Epithelial cell of proximal tubule (primary cell): ENCODE measurements around the gene LRFN3. TPM values are rescaled to one million over a fixed set of nuclear protein-coding genes. Genes with fewer than 3 reads are reported as not detected.

Source experiments
- DNase-seq: peaks from one replicate; pipeline ENCODE4 v3.0.0-alpha.2; 2011; ENCODE audit warnings: low read depth
- H3K4me3 ChIP-seq: 2 replicates; pipeline ENCODE4 v1.5.1; 2011; ENCODE audit warnings: low read depth, mild to moderate bottlenecking, low read length
- total RNA-seq: library from RNA; depleted of rRNA; stranded (reverse); fragments of >200 nt; gene quantifications from 2 replicates; pipeline ENCODE4 v1.2.3, GENCODE V29; 2015
- TF ChIP-seq, protein P1 (sequence below): conservative IDR thresholded peaks from 2 replicates; pipeline ENCODE4 v1.5.1; 2012; ENCODE audit warnings: low read depth, mild to moderate bottlenecking, low read length

Gene LRFN3
- total RNA-seq, 1 donor from 2014 or later, result 12.7 TPM

DNA sequence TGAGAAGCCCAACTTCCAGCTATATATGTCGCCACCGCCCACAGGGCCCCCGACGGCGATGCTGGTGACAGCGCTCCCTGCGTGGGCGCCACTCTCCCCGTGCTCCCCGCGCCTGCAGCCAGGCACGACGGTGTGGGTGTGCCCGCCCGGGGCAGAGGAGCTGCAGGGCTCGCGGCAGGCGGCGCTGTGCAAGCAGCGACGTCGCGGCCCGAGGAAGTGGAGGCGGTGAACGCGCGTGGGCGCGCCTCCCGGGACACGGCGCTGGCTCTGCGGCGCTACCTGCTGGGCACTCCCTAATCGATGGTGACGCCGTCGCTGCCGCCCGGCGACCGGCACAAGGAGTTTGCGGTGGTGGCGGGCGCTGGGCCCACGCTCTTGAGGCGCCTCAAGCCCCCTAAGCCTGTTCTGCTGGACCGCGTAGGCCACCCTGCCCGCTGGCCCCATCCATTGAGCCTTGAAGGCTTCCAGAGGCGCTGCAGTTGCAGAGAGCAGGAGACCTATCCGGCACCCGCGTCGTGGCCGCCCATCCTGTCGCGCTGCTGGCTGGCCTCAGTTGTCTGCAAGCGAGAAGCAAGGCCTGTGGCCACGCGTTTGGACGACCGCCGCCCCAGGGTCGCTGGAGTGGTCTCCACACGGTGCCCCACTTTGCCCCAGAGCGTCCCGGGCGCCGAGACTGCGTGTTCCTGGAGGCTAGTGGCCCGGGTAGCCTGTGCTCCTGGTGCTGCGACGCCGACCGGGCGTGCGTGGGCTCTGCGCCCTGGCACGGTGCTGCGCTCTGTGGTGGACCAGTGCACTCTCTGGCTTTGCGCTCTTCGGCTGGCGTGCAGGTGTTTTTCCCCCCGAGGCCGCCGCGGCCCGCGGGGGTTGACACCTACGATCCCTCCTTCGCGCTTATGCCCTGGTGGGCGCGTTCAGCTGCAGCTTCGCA, 23.1 kb downstream of the LRFN3 start:
- TF ChIP-seq, protein P1, sequence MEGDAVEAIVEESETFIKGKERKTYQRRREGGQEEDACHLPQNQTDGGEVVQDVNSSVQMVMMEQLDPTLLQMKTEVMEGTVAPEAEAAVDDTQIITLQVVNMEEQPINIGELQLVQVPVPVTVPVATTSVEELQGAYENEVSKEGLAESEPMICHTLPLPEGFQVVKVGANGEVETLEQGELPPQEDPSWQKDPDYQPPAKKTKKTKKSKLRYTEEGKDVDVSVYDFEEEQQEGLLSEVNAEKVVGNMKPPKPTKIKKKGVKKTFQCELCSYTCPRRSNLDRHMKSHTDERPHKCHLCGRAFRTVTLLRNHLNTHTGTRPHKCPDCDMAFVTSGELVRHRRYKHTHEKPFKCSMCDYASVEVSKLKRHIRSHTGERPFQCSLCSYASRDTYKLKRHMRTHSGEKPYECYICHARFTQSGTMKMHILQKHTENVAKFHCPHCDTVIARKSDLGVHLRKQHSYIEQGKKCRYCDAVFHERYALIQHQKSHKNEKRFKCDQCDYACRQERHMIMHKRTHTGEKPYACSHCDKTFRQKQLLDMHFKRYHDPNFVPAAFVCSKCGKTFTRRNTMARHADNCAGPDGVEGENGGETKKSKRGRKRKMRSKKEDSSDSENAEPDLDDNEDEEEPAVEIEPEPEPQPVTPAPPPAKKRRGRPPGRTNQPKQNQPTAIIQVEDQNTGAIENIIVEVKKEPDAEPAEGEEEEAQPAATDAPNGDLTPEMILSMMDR, result no peak
- H3K4me3 ChIP-seq, result no peak overlapping the region
- no peak for DNase-seq

DNA sequence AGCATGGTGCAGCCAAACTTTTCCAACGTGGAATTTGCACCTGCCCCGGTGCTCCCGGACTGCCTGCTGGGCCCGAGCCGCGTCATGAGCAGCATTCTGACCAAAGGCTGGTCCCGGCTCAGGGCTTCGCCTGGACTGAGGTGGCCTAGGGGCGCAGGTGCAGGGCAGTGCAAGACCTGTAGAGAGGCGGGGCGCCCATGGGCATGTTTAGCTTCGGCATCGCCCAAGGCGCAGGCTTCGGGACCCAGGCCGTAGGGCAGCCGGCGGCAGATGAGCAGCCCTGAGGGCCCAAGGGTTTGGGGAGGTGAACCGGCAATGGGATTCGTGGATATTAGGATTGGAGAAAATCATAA, 23.8 kb downstream of the LRFN3 start:
- TF ChIP-seq, protein P1, result no peak
- DNase-seq, result no peak
- no peak overlapping the region for H3K4me3 ChIP-seq

DNA sequence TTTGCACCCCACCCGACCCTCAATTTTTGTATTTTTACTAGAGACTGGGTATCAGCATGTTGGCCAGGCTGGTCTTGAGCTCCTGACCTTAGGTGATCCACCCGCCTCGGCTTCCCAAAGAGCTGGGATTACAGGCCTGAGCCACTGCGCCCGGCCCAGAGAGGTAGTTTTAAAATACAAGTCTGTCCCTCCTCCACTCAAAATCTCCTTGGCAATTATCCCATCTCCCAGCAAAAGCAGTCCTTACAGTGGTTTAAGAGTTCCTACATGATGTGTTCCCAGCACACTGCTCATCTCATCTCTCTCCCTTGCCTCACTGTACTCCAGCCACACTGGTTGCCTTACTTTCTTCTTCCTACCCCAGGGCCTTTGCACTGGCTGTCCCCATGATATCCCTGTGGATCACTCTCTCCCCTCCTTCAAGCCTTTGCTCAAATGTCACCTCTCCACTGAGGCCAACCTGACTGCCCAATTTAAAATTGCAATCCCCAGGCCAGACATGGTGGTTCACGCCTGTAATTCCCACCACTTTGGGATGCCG, 24.3 kb downstream of the LRFN3 start:
- TF ChIP-seq, protein P1, result no peak
- DNase-seq, result no peak
- H3K4me3 ChIP-seq, result no peak overlapping the region

DNA sequence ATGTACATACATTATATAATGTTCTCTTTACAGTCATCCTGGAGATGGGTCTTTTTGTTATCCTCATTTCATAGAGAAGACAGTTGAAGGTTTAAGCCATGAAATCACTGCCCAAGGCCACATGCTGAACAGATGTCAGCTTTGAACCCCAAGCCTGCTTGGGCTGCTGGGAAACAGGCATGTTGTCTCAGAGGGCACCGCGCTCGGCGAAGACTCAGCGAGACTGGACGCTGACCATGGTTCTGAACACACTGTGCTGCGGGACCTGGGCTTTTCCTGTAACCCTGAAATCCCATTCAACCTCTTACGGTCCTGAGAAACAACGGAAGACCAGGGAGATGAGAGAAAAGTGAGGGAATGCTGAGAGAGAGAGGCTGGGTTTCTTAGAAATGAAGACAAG, 27.3 kb downstream of the LRFN3 start:
- no peak for DNase-seq
- H3K4me3 ChIP-seq, result no peak overlapping the region
- TF ChIP-seq, protein P1, result no peak

DNA sequence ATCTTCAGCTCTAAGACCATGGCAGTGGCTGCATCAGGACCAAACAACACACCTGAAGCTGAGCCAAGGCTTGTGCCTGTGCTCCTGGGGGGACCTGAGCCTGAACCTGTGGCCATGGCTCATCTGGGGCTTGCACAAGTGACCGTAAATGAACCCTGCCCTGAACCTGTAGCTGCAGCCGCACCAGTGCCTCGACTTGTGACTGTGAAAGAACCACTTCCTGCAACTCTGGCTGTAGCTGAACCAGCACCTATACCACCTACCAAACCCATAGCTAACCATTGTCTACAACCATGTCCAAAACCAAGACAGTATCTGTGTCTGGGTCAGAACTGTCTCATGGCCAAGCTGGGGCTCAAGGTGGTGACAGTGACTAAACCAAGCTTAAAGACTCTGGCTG, 30.6 kb downstream of the LRFN3 start:
- TF ChIP-seq, protein P1, result no peak
- H3K4me3 ChIP-seq, result no peak overlapping the region
- no peak for DNase-seq

DNA sequence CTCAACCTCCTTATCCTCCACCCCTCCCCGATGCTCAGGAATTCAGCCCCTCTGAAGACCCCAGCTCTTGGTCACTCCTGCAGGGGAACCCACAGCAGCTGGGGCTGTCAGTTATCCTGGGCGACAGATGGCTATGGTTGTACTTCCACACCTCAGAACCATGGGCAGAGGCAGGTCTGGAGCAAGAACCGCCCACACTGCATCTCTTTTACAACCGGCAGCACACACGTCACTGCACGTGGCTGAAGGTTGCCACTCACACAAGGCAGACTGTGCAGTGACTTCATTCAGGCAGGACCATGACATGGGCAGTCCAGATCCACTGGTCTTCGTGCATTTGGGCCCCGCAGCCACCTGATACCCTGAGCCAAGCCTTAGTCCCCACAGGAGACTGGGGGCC, 37.3 kb downstream of the LRFN3 start:
- no peak overlapping the region for H3K4me3 ChIP-seq
- TF ChIP-seq, protein P1, result no peak
- DNase-seq, result no peak
